ENCODE measurements around the gene JMJD1C.

DNA sequence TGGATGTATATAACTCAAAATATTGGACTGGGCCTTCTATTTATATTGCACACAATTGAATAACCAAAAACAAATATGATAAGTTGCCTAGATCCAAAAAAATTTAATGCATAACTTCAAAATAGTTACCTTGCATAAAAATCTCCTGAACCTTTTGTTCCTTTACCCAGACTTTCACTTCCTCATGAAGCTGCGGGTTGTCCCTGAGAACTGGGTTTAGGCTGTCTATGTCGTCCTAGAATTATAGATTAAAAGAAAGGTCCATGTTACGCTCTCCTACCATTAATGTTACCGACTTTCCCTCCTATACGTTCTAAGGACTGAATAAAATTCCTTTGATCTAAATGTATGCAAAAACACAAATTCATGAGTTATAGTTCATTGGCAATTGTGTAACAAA is 246.0 kb downstream of the JMJD1C start:
- TF ChIP-seq, protein P1, sequence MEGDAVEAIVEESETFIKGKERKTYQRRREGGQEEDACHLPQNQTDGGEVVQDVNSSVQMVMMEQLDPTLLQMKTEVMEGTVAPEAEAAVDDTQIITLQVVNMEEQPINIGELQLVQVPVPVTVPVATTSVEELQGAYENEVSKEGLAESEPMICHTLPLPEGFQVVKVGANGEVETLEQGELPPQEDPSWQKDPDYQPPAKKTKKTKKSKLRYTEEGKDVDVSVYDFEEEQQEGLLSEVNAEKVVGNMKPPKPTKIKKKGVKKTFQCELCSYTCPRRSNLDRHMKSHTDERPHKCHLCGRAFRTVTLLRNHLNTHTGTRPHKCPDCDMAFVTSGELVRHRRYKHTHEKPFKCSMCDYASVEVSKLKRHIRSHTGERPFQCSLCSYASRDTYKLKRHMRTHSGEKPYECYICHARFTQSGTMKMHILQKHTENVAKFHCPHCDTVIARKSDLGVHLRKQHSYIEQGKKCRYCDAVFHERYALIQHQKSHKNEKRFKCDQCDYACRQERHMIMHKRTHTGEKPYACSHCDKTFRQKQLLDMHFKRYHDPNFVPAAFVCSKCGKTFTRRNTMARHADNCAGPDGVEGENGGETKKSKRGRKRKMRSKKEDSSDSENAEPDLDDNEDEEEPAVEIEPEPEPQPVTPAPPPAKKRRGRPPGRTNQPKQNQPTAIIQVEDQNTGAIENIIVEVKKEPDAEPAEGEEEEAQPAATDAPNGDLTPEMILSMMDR (IDR thresholded peaks at IDR 0.05): no peak
- no peak for TF ChIP-seq POLR2A (IDR thresholded peaks at IDR 0.05)
